Activated CD8-positive, alpha-beta T cell treated with anti-CD3 and anti-CD28 coated beads, Interleukin-2, amount 10 ng/mL, durations not matched to agents 7 days and 5 days (primary cell): ENCODE measurements around the gene MUS81. TPM values are rescaled to one million over a fixed set of nuclear protein-coding genes. Genes with fewer than 3 reads are reported as not detected.
"Not testable (repeated sequence)": the region's sequence is repeated elsewhere in the genome, so short reads cannot be mapped to it uniquely, and the experiment has no call there.

Source experiments
- ATAC-seq: fragments of 150-1000 bp; cut with Tn5 transposase; one replicate; pipeline ENCODE4 v1.10.0; 2021; ENCODE audit warnings: moderate library complexity
- CTCF ChIA-PET: fragments of 350-600 bp; sonication (Branson Sonifier 250); formaldehyde crosslinking; loops from one replicate; lab custom pipeline; 2021; ENCODE audit warnings: antibody characterized with exemption; lab: Charles Lee
- POLR2A ChIA-PET: fragments of 350-600 bp; sonication (Branson Sonifier 250); formaldehyde crosslinking; loops from one replicate; lab custom pipeline; 2021; ENCODE audit warnings: antibody characterized with exemption; lab: Charles Lee
- DNase-seq: peaks from one replicate; pipeline ENCODE4 v3.0.0-alpha.2; 2020
- H3K27ac Mint-ChIP-seq: one replicate; pipeline ENCODE4 v1.8.0; 2021; ENCODE audit warnings: mild to moderate bottlenecking, mixed read lengths
- H3K27me3 Mint-ChIP-seq: one replicate; pipeline ENCODE4 v1.8.0; 2021; ENCODE audit warnings: low read depth, mixed read lengths
- H3K36me3 Mint-ChIP-seq: one replicate; pipeline ENCODE4 v1.8.0; 2021; ENCODE audit warnings: low read depth, mixed read lengths
- H3K4me1 Mint-ChIP-seq: one replicate; pipeline ENCODE4 v1.8.0; 2021; ENCODE audit warnings: low read depth, mixed read lengths
- H3K4me3 Mint-ChIP-seq: one replicate; pipeline ENCODE4 v1.8.0; 2021; ENCODE audit warnings: mild to moderate bottlenecking, mixed read lengths
- H3K9me3 Mint-ChIP-seq: one replicate; pipeline ENCODE4 v1.8.0; 2022; ENCODE audit warnings: mixed read lengths; ENCODE audit not compliant: insufficient read depth
- total RNA-seq, 2 experiments: library from RNA; stranded (reverse); gene quantifications; one replicate each; pipeline ENCODE4 v1.2.3, GENCODE V29; 2021

Gene MUS81
- total RNA-seq, 2 experiments from 2014 or later, result 106 to 111 TPM

GRCh38 chr11:65886826-65887722 lies 26.8 kb downstream of the MUS81 start:
- H3K27me3 Mint-ChIP-seq, result no peaks in the 10 kb centered on the region
- peaks cover 69% of the 10 kb centered on the region for H3K4me1 Mint-ChIP-seq
- DNase-seq, result no peak
- ATAC-seq, result no peak
- ChIA-PET POLR2A (interaction anchor here (0.5 to 19.3 kb wide), 3 partner anchors 33 to 86 kb away, joined by 3 to 305 read pairs (median 3); partner anchors contain the start of genes CFL1 and MUS81), CTCF (interaction anchor here (0.7 to 19.5 kb wide), 23 partner anchors 9 to 175 kb away, joined by 3 to 584 read pairs (median 7); partner anchors contain the start of genes AP5B1, C11orf68, CFL1 and EFEMP2)
- peaks cover 49% of the 10 kb centered on the region for H3K36me3 Mint-ChIP-seq
- peak overlapping the region; percentile 98 for H3K4me3 Mint-ChIP-seq
- peak overlapping the region; percentile 96 for H3K27ac Mint-ChIP-seq
- H3K9me3 Mint-ChIP-seq, result no peaks in the 10 kb centered on the region

DNA sequence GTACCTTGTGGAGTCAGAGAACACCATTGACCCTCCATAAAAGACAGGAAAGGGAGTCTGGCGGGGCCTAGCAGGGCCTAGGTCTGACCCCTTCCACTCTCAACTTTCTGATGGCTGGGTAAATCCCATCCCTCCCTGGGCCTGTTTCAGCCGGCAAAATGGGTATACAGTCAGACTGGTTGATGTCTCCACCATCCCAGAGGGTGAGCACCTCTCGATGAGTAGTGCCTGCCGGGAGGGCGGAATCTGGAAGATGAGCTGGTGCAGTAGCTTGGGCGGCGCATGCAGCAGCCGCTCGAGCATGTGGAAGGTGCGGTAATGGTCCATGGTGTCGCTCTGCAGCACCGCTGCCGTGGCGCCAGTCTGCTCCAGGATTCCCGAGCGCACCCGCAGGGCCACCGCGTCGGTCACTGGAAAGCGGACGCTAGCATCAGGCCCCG lies 27.5 kb downstream of the MUS81 start:
- DNase-seq (no peak), ATAC-seq (no peak)
- Mint-ChIP-seq H3K9me3 (no peaks in the 10 kb centered on the region), H3K4me1 (peaks cover 69% of the 10 kb centered on the region), H3K27me3 (no peaks in the 10 kb centered on the region), H3K27ac (peak overlapping the region; percentile 96), H3K4me3 (peak overlapping the region; percentile 98), H3K36me3 (peaks cover 51% of the 10 kb centered on the region)
- CTCF ChIA-PET, result interaction anchor here (0.8 to 19.5 kb wide), 34 partner anchors 8 to 183 kb away, joined by 3 to 584 read pairs (median 6); partner anchors contain the start of genes AP5B1, BANF1, C11orf68 and CFL1
- POLR2A ChIA-PET, result interaction anchor here (0.6 to 19.3 kb wide), 12 partner anchors 8 to 115 kb away, joined by 3 to 305 read pairs (median 6); partner anchors contain the start of genes BANF1, CFL1, CTSW and EIF1AD

GRCh38 chr11:65888163-65888814 lies 28.1 kb downstream of the MUS81 start, which contains the start of gene FIBP:
TSS of gene FIBP (minus strand) at chr11:65888471. CDS start at chr11:65888418, 53 bp downstream.
- Mint-ChIP-seq H3K4me3 (peak within 1 kb of the TSS; percentile 98), H3K9me3 (no peaks in the 10 kb centered on the region), H3K36me3 (peaks cover 47% of the 10 kb centered on the region), H3K27ac (peak within 1 kb of the TSS; percentile 96), H3K4me1 (peaks cover 70% of the 10 kb centered on the region), H3K27me3 (no peaks in the 10 kb centered on the region)
- ChIA-PET CTCF (interaction anchor here (0.7 to 19.5 kb wide), 36 partner anchors 9 to 313 kb away, joined by 3 to 584 read pairs (median 6); partner anchors contain the start of genes AP5B1, BANF1, C11orf68 and CFL1), POLR2A (interaction anchor here (0.8 to 19.3 kb wide), 12 partner anchors 8 to 114 kb away, joined by 3 to 305 read pairs (median 8); partner anchors contain the start of genes BANF1, C11orf68, CFL1 and CTSW)
- DNase-seq (peak; percentile 98), ATAC-seq (peak; percentile 62)

- ChIA-PET CTCF (interaction anchor here (0.6 to 19.5 kb wide), 30 partner anchors 7 to 575 kb away, joined by 3 to 584 read pairs (median 8); partner anchors contain the start of genes AP5B1, BANF1, C11orf68 and CFL1), POLR2A (interaction anchor here (0.6 to 19.3 kb wide), 30 partner anchors 11 to 472 kb away, joined by 3 to 305 read pairs (median 4); partner anchors contain the start of genes BANF1, C11orf68, CFL1 and CTSW)
- Mint-ChIP-seq H3K27me3 (no peaks in the 10 kb centered on the region), H3K36me3 (peaks cover 30% of the 10 kb centered on the region), H3K27ac (peak within 1 kb of the TSS; percentile 96), H3K9me3 (no peaks in the 10 kb centered on the region), H3K4me1 (peaks cover 64% of the 10 kb centered on the region), H3K4me3 (peak within 1 kb of the TSS; percentile 98)
- DNase-seq, result peak; percentile 99
- ATAC-seq, result peak; percentile 72
Measured at GRCh38 chr11:65890324-65891218, 30.3 kb downstream of the MUS81 start, which contains the start of gene CCDC85B. TSS of gene CCDC85B (plus strand) at chr11:65890673. CDS start at chr11:65890784, 111 bp downstream.

GRCh38 chr11:65891219-65892136 lies 31.2 kb downstream of the MUS81 start:
- POLR2A ChIA-PET, result interaction anchor here (0.6 to 19.3 kb wide), 27 partner anchors 10 to 1203 kb away, joined by 3 to 305 read pairs (median 5); partner anchors contain the start of genes BANF1, C11orf68, CFL1 and CTSW
- no peaks in the 10 kb centered on the region for H3K27me3 Mint-ChIP-seq
- DNase-seq (peak; percentile 60), ATAC-seq (no peak)
- H3K9me3 Mint-ChIP-seq, result no peaks in the 10 kb centered on the region
- H3K27ac Mint-ChIP-seq, result peak overlapping the region; percentile 85
- H3K36me3 Mint-ChIP-seq, result peaks cover 31% of the 10 kb centered on the region
- peaks cover 67% of the 10 kb centered on the region for H3K4me1 Mint-ChIP-seq
- CTCF ChIA-PET, result interaction anchor here (0.8 to 19.5 kb wide), 23 partner anchors 6 to 424 kb away, joined by 3 to 584 read pairs (median 15); partner anchors contain the start of genes AP5B1, BANF1, C11orf68 and CFL1
- peak overlapping the region; percentile 98 for H3K4me3 Mint-ChIP-seq

GRCh38 chr11:65892137-65892540 lies 31.9 kb downstream of the MUS81 start:
- POLR2A ChIA-PET, result interaction anchor here (0.9 to 19.3 kb wide), 4 partner anchors 9 to 110 kb away, joined by 3 to 305 read pairs (median 34); partner anchors contain the start of genes BANF1, CFL1, EIF1AD and FOSL1

GRCh38 chr11:65892661-65893317 lies 32.6 kb downstream of the MUS81 start:
- POLR2A ChIA-PET, result interaction anchor here (0.6 to 19.3 kb wide), 6 partner anchors 8 to 394 kb away, joined by 3 to 305 read pairs (median 6); partner anchors contain the start of genes CFL1, FOSL1, MALAT1 and MUS81

More at GRCh38 chr11:65892137-65892540, 31.9 kb downstream of the MUS81 start:
- DNase-seq, result peak; percentile 54
- peaks cover 25% of the 10 kb centered on the region for H3K36me3 Mint-ChIP-seq
- peaks cover 67% of the 10 kb centered on the region for H3K4me1 Mint-ChIP-seq
- peak overlapping the region; percentile 85 for H3K27ac Mint-ChIP-seq
- not testable (repeated sequence) for H3K27me3 Mint-ChIP-seq, H3K9me3 Mint-ChIP-seq, ATAC-seq
- H3K4me3 Mint-ChIP-seq, result peak overlapping the region; percentile 98
- CTCF ChIA-PET, result interaction anchor here (0.8 to 19.5 kb wide), 9 partner anchors 9 to 181 kb away, joined by 3 to 584 read pairs (median 21); partner anchors contain the start of genes CFL1, EFEMP2, FOSL1 and KAT5

GRCh38 chr11:65894034-65894591 lies 33.9 kb downstream of the MUS81 start:
- peak overlapping the region; percentile 98 for H3K4me3 Mint-ChIP-seq
- H3K27me3 Mint-ChIP-seq, result no peaks in the 10 kb centered on the region
- H3K27ac Mint-ChIP-seq, result peak overlapping the region; percentile 85
- no peaks in the 10 kb centered on the region for H3K9me3 Mint-ChIP-seq
- DNase-seq (peak; percentile 64), ATAC-seq (peak; percentile 13)
- peaks cover 70% of the 10 kb centered on the region for H3K4me1 Mint-ChIP-seq
- ChIA-PET CTCF (interaction anchor here (0.6 to 19.5 kb wide), 8 partner anchors 9 to 513 kb away, joined by 3 to 584 read pairs (median 6); partner anchors contain the start of genes CFL1, EFEMP2, KAT5 and MUS81), POLR2A (interaction anchor here (0.6 to 19.3 kb wide), 10 partner anchors 7 to 395 kb away, joined by 3 to 305 read pairs (median 4); partner anchors contain the start of genes BANF1, CFL1, CTSW and FOSL1)
- H3K36me3 Mint-ChIP-seq, result peaks cover 23% of the 10 kb centered on the region

More at GRCh38 chr11:65892661-65893317, 32.6 kb downstream of the MUS81 start:
- peak overlapping the region; percentile 98 for H3K4me3 Mint-ChIP-seq
- peaks cover 69% of the 10 kb centered on the region for H3K4me1 Mint-ChIP-seq
- peaks cover 25% of the 10 kb centered on the region for H3K36me3 Mint-ChIP-seq
- CTCF ChIA-PET, result interaction anchor here (0.8 to 19.5 kb wide), 9 partner anchors 8 to 181 kb away, joined by 3 to 584 read pairs (median 36); partner anchors contain the start of genes CFL1, EFEMP2, FOSL1 and KAT5
- ATAC-seq, result no peak
- H3K9me3 Mint-ChIP-seq, result no peaks in the 10 kb centered on the region
- no peaks in the 10 kb centered on the region for H3K27me3 Mint-ChIP-seq
- peak overlapping the region; percentile 85 for H3K27ac Mint-ChIP-seq
- no peak for DNase-seq
